Gastrocnemius medialis (tissue), 4 donors: Measurements from ENCODE around the gene FAM117A. TPM values are rescaled to one million over a fixed set of nuclear protein-coding genes. Genes with fewer than 3 reads are reported as not detected.

Experiments used
- ATAC-seq, 2 donors: fragments of 150-250 bp; one replicate each; pipeline ENCODE4 v1.9.1; 2016
- DNase-seq, 2 donors: peaks; one replicate each; pipeline ENCODE4 v3.0.0-alpha.2; 2019
- H3K27ac ChIP-seq, 4 donors: fragments of 200-600 bp; sonication (generic); 1 replicate in 1 of 4; 2 replicates in 3 of 4; pipeline ENCODE4 v1.5.1; 2016 to 2018; ENCODE audit warnings: mild to moderate bottlenecking in 2 of 4, moderate library complexity in 1 of 4
- H3K27me3 ChIP-seq, 3 donors: fragments of 200-600 bp; sonication (generic) in 2 of 3; 1 replicate in 1 of 3; 2 replicates in 2 of 3; pipeline versions ENCODE4 v1.5.1 to v1.6.0; 2016 to 2019; ENCODE audit warnings: mild to moderate bottlenecking in 1 of 3, moderate library complexity in 1 of 3
- H3K36me3 ChIP-seq, 2 donors: fragments of 200-600 bp; sonication (generic) in 1 of 2; one replicate each; pipeline ENCODE4 v1.5.1; 2017 to 2018
- H3K4me1 ChIP-seq, 2 donors: fragments of 200-600 bp; sonication (generic) in 1 of 2; one replicate each; pipeline ENCODE4 v1.5.1; 2016 to 2017; ENCODE audit warnings: mild to moderate bottlenecking in 2 of 2
- H3K4me3 ChIP-seq, 4 donors: fragments of 200-600 bp; sonication (generic) in 3 of 4; 1 replicate in 1 of 4; 2 replicates in 3 of 4; pipeline ENCODE4 v1.5.1; 2016 to 2019; ENCODE audit warnings: mild to moderate bottlenecking in 2 of 4
- H3K9me3 ChIP-seq, 3 donors: fragments of 200-600 bp; sonication (generic) in 2 of 3; 1 replicate in 1 of 3; 2 replicates in 2 of 3; pipeline ENCODE4 v1.5.1; 2016 to 2019
- POLR2A ChIP-seq, 2 donors: fragments of 450-650 bp; IDR thresholded peaks; one replicate each; pipeline ENCODE4 v1.6.1; 2017; ENCODE audit warnings: antibody characterized with exemption in 2 of 2, mild to moderate bottlenecking in 2 of 2, moderate library complexity in 2 of 2
- in situ Hi-C, 4 donors: fragments of 200-750 bp; cut with MboI; loops; one replicate each; pipeline versions ENCODE4 v1.15.0 to v1.8.0; 2017; ENCODE audit warnings: low sequenced_read_pairs in 4 of 4
- intact Hi-C: fragments of 100-400 bp; cut with DNase I; formaldehyde crosslinking; loops from one replicate; pipeline ENCODE4 v1.15.1; 2023; ENCODE audit warnings: low total_unique reads
- total RNA-seq, 4 donors: library from RNA; depleted of rRNA; stranded (reverse); fragments of >200 nt; gene quantifications; one replicate each; pipeline versions ENCODE4 v1.1.0 to v1.2.3, GENCODE V29; 2016
- TF ChIP-seq, protein P1 (sequence below), 5 experiments: fragments of 450-650 bp in 3 of 5; fragments of 200-600 bp in 2 of 5; sonication (generic) in 2 of 5; IDR thresholded peaks in 4 of 5; conservative IDR thresholded peaks in 1 of 5; 1 replicate in 4 of 5; 2 replicates in 1 of 5; pipeline ENCODE4 v1.5.1; 2016 to 2019; ENCODE audit warnings: antibody characterized with exemption in 5 of 5, mild to moderate bottlenecking in 3 of 5, moderate library complexity in 3 of 5

FAM117A gene, protein sequence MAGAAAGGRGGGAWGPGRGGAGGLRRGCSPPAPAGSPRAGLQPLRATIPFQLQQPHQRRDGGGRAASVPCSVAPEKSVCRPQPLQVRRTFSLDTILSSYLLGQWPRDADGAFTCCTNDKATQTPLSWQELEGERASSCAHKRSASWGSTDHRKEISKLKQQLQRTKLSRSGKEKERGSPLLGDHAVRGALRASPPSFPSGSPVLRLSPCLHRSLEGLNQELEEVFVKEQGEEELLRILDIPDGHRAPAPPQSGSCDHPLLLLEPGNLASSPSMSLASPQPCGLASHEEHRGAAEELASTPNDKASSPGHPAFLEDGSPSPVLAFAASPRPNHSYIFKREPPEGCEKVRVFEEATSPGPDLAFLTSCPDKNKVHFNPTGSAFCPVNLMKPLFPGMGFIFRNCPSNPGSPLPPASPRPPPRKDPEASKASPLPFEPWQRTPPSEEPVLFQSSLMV
- 1 to 10 TPM; 2.6 to 4.9 (median 3.3) TPM for total RNA-seq

- Histone ChIP-seq H3K4me1 (peaks cover 3 to 8% of the 10 kb centered on the region in 2 donors), H3K4me3 (peak within 1 kb of the TSS; percentile 63 to 83 (median 72)), H3K9me3 (no peaks in the 10 kb centered on the region), H3K27ac (peak within 1 kb of the TSS; percentile 32 to 79 (median 60)), H3K36me3 (no peaks in the 10 kb centered on the region), H3K27me3 (peaks cover 0 to 9% (median 0%) of the 10 kb centered on the region in 3 donors)
- TF ChIP-seq, protein P1, sequence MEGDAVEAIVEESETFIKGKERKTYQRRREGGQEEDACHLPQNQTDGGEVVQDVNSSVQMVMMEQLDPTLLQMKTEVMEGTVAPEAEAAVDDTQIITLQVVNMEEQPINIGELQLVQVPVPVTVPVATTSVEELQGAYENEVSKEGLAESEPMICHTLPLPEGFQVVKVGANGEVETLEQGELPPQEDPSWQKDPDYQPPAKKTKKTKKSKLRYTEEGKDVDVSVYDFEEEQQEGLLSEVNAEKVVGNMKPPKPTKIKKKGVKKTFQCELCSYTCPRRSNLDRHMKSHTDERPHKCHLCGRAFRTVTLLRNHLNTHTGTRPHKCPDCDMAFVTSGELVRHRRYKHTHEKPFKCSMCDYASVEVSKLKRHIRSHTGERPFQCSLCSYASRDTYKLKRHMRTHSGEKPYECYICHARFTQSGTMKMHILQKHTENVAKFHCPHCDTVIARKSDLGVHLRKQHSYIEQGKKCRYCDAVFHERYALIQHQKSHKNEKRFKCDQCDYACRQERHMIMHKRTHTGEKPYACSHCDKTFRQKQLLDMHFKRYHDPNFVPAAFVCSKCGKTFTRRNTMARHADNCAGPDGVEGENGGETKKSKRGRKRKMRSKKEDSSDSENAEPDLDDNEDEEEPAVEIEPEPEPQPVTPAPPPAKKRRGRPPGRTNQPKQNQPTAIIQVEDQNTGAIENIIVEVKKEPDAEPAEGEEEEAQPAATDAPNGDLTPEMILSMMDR (IDR thresholded peaks at IDR 0.05 in 4 of 5, conservative IDR thresholded peaks at IDR 0.05 in 1 of 5), result peak in 1 of 5 experiments; percentile 18
- TF ChIP-seq POLR2A (IDR thresholded peaks at IDR 0.05), result peak in 1 of 2 donors; percentile 68
- intact Hi-C loops (loop anchor here (5.0 kb wide), 1 partner anchor 57 kb away; the partner anchor contains the start of gene SLC35B1), in situ Hi-C loops (no loop called here)
- ATAC-seq, result peak; percentile 99
- peak; percentile 94 to 95 for DNase-seq
Measured at GRCh38 chr17:49763735-49764558, at the start of gene FAM117A. Gene FAM117A (minus strand): TSS chr17:49764131. CDS start chr17:49764087, 44 bp downstream.

GRCh38 chr17:49809056-49809455, 45.1 kb upstream of the FAM117A start:
- Histone ChIP-seq H3K27me3 (no peaks in the 10 kb centered on the region), H3K9me3 (no peaks in the 10 kb centered on the region), H3K4me3 (no peak overlapping the region), H3K36me3 (peaks cover 0 to 67% of the 10 kb centered on the region in 2 donors), H3K4me1 (peaks cover 0 to 3% of the 10 kb centered on the region in 2 donors), H3K27ac (no peak overlapping the region)
- ATAC-seq, result no peak
- intact Hi-C loops, result no loop called here
- no peak for DNase-seq
- TF ChIP-seq, protein P1 (IDR thresholded peaks at IDR 0.05 in 4 of 5, conservative IDR thresholded peaks at IDR 0.05 in 1 of 5), result no peak
- no peak for TF ChIP-seq POLR2A (IDR thresholded peaks at IDR 0.05)
- in situ Hi-C loops, result no loop called here

DNA sequence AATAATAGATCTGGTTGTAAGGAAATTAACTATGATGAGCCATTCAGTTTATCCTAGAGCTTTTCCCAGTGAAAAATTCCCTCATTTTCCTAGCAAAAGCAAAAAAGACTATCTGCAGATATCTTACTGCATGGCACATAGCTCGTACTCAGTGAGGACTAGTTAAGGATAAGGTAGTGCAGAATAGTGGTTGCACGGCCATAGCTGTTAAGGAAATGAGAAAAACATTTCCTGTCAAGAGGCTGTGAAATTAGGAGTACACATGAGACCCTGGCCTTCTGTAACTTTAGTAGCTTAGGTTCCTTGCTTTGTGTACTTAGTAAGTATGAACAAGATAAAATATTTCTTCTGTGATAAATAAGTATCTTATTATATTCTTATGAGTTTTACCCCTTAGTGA, 34.8 kb upstream of the FAM117A start:
- Histone ChIP-seq H3K36me3 (peaks cover 0 to 62% of the 10 kb centered on the region in 2 donors), H3K9me3 (no peaks in the 10 kb centered on the region), H3K4me1 (peaks cover 3 to 9% of the 10 kb centered on the region in 2 donors), H3K4me3 (no peak overlapping the region), H3K27me3 (no peaks in the 10 kb centered on the region), H3K27ac (peak overlapping the region; percentile 14 to 60 (median 53))
- DNase-seq (no peak), ATAC-seq (no peak)
- in situ Hi-C loops (loop anchor here in 1 of 4 donors (25.0 kb wide), 1 partner anchor 914 kb away; the partner anchor contains the start of genes ANKRD40 and LUC7L3), intact Hi-C loops (no loop called here)
- TF ChIP-seq, protein P1 (IDR thresholded peaks at IDR 0.05 in 4 of 5, conservative IDR thresholded peaks at IDR 0.05 in 1 of 5), result no peak
- no peak for TF ChIP-seq POLR2A (IDR thresholded peaks at IDR 0.05)

DNA sequence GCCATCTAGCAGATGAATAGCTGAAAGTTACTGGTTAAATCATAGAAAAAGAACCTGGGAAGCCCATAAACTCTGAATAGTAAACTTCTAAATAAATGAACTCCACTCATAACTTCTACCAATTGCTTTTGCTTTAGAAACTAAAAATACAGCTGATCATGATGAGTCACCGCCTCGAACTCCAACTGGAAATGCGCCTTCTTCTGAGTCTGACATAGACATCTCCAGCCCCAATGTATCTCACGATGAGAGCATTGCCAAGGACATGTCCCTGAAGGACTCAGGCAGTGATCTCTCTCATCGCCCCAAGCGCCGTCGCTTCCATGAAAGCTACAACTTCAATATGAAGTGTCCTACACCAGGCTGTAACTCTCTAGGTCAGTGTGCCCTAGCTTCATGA, 34.3 kb upstream of the FAM117A start:
- DNase-seq, result peak in 1 of 2 donors; percentile 28
- TF ChIP-seq POLR2A (IDR thresholded peaks at IDR 0.05), result no peak
- TF ChIP-seq, protein P1 (IDR thresholded peaks at IDR 0.05 in 4 of 5, conservative IDR thresholded peaks at IDR 0.05 in 1 of 5), result no peak
- H3K4me3 ChIP-seq, result no peak overlapping the region
- in situ Hi-C loops, result loop anchor here in 1 of 4 donors (25.0 kb wide), 1 partner anchor 914 kb away; the partner anchor contains the start of genes ANKRD40 and LUC7L3
- H3K9me3 ChIP-seq, result no peaks in the 10 kb centered on the region
- peaks cover 0 to 66% of the 10 kb centered on the region in 2 donors for H3K36me3 ChIP-seq
- H3K27me3 ChIP-seq, result no peaks in the 10 kb centered on the region
- H3K27ac ChIP-seq, result peak overlapping the region; percentile 14 to 60 (median 53)
- ATAC-seq, result peak; percentile 55 to 64
- intact Hi-C loops, result no loop called here
- H3K4me1 ChIP-seq, result peaks cover 5 to 10% of the 10 kb centered on the region in 2 donors
